CD4-positive, alpha-beta T cell treated with Interferon gamma for 1 hour (primary cell): ENCODE results near the gene RBM47.
"Not testable (repeated sequence)": the region's sequence is repeated elsewhere in the genome, so short reads cannot be mapped to it uniquely, and the experiment has no call there.

Experiments
- DNase-seq: peaks from one replicate; pipeline ENCODE4 v3.0.0-alpha.2; 2020

The RBM47 gene

DNA sequence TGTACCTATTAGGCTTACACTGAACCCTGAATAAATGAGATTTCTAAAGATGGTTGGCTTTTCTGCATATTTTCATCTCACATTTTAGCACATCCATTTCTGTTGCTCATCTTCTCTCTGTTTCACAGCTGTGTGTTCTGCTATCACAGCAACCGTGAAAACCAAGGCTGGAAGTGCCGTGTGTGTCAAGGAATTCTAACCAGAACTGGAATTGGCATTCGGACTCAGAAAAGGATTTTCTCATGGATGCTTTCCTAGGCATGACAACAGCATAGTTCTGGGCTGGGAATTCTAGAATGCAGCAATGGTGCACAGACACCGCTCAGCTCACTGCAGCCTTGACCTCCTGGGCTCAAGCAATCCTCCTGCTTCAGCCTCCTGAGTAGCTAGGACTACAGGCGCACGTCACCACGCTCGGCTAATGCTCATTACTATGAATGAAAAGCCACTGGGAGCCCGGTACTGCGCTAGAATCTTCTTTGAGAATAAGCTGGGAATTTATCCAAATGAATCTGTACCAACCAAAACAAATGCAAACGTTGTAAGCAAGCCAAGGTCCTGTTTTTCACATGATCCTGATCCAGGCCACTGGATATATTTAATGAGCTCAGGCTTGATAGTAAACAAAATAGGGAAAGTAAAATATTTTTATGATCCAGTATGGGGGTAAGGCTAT is 105.2 kb downstream of the RBM47 start:
- DNase-seq = no peak

DNA sequence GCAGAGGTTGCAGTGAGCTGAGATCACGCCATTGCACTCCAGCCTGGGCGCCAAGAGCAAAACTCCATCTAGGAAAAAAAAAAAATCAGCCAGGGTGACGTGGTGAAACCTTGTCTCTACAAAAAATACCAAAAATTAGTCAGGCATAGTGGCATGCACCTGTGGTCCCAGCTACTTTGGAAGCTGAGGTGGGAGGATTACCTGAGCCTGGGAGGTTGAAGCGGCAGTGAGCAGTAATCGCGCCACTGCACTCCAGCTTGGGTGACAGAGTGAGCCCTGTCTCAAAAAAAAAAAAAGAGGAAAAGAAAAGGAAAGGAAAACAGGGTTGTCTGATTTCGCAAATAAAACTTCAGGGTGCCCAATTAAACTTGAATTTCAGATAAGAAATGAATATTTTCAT is 106.1 kb downstream of the RBM47 start:
- DNase-seq = no peak

DNA sequence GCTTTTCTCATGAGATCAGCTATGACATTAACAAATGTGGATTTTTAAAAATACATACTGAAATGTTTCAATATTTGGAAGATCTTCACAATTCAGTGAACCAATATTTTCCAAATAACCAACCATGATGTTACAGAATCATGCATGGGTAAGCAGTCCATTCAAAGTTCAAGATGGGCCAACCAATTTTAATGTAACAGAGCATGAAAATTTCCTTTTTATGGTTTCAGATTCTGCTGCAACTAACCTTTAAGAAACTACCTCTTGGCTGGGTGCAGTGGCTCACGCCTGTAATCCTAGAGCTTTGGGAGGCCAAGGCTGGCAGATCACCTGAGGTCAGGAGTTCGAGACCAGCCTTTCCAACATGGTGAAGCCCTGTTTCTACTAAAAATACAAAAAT is 107.7 kb downstream of the RBM47 start:
- DNase-seq = no peak

DNA sequence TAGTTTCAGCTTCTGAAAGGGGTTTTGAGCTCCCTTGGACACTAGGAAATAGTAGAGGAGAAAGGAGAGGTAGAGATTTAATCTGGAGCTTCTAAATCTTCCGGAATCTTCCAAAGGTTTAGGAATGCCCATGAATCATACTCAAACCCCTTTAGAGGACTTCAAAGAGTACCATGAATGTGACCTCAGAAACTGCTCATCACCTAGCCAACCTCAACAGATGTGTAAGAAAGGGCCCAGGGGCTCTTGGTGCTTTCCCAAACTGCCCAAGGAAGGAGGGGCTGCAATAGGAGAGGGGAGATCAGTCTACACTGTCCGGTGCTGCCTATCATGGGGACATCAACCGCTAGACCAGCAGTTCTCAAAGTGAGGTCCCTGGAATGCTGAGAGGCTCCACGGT is 109.1 kb downstream of the RBM47 start:
- DNase-seq = no peak

DNA sequence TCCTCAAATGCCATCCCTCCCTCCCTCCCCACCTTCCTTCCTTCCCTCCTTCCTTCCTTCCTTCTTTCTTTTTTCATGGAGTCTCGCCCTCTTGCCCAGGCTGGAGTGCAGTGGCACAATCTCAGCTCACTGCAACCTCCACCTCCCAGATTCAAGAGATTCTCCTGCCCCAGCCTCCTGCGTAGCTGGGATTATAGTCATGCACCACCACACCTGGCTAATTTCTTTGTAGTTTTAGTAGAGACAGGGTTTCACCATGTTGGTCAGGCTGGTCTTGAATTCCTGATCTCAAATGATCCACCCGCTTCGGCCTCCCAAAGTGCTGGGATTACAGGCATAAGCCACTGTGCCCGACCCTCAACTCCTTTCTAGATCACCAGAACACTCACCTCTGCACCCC is 112.6 kb downstream of the RBM47 start:
- DNase-seq = not testable (repeated sequence)

DNA sequence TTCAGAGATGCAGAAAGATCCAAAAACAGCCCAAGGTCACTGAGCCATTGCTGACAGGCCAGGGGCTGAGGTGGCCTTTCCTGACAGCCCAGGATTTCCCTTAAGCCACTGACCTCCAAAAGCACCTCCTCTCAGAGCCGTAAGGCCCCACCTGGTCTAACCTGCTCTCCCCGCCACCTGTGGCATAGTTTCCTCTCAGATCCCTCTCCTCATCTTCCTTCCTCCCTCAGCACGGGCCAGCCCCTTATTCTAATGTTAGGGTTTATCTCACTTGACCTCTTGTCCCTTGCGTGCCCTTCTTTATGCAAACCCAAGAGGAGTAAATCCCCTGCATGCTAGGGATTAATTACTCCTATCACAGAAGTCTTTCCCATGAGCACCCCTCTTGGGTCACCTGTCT is 113.0 kb downstream of the RBM47 start:
- DNase-seq = no peak

DNA sequence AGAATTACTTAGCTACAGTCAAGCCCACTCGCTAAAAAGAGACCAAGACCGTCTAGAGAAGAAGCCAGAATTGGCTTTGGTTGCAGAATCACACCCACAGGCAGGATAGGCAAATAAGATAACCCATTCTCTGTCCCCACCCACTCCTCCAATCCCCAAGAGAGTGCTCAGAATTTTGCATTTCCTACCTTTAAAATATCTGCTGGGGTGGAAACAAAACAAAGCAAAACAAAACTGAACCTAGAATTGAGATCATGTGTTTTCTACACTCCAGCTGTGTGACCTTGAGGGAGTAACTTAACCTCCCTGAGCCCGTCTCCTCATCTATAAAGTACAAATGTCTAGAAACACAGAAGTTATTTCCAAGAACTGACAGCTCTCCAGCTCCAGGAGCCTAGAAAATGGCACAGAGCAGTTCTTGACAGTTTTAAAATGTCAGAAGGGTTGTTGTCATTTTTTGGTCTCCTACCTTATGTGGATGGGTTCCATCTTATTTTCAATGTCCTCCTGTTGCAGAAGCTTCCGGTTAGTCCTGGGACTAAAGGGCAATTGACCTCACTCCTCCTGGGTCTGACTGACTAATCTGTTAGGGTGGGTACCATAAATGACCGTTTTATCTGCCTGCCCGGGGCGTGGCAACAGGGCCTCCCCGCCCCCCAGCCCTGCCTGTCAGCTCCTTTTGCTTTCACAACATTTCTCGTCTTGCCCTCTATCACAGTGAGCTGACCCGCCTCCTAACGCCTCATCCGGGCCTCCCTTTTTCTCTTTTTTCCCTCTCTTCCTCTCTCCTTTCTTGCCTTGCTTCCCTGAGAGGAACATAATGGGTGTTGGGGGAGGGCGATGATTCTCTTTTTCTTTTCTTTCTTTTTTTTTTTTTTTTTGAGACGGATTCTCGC is 114.0 kb downstream of the RBM47 start:
- DNase-seq = peak; percentile 19

DNA sequence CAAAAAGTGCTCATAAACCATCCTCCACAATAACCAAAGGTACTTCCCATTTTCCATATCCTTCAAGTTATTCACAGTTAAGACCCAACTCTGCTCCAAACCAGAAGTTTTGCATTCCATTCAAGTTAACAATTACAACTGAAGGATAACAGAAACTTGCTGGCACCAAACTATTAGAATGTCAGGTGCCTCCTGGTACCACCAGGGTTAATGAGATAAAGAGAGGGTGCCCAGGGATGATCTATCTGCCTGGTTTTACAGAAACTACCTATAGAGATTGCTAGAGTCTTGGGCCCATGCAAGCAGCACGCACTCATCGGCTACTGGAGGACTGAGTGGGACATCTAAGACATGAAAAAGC is 114.6 kb downstream of the RBM47 start:
- DNase-seq = no peak

DNA sequence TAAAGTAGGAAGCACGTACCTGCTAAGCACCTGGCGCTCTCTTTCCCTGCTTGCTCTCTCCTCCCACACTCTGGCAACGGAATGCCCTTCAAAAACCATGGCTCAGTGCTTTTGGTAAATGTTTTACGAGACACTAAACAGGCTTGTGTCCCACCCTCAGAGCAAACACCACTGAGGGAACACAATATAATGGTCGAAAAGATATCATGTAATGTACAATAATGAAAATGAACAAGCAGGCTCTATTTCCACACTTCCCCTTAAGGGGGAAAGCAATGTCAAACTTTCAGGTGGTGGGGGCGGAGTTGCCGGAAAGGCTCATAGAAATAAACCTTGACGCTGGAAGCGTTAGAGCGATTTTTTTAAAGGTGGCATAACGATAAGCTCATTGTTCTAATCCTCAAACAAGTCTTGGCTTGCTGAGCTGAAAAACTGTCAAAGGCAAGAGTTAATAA is 115.1 kb downstream of the RBM47 start:
- no peak for DNase-seq

DNA sequence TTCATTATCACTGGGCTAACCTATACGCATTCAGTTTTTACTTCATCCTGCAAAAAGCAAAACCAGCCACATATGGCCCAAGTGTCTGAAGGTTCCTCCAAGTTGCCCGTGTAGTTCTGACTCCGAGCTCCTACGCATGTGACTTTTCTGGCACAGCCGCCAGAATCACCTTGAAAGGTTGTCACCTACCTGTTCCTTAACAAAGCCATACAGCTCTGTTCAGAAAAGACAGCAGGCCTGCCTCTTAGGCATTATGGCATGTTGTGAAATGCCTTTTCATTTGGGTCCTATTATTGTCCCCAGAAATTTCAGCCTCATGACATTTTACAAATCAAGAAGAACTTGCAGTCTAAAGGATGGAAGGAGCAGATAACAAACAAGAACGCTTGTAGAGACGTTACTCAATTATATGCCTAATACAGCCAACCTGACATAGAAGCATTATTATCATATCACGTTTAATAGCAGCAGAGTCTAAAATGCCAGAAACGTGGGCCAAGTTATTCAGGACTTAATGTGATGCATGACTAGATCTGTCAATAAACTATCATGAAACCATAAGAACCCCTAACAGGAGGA is 118.5 kb downstream of the RBM47 start:
- no peak for DNase-seq

DNA sequence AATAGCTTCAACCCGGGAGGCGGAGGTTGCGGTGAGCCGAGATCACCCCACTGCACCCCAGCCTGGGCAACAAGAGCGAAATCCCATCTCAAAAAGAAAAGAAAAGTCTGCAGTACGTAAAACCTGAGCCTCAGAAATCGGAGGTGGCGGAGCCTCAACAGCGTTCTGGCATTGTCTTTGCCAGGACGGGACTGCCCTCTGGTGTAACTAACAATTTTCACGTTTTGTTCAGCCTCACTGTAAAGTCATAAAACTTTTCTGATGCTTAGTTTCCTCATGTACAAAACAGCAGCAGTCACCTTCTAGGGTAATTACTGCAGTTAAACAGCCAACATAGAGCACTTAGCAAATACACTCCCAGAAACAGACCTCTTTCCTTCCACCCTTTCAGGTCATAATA is 121.7 kb downstream of the RBM47 start:
- DNase-seq = no peak

DNA sequence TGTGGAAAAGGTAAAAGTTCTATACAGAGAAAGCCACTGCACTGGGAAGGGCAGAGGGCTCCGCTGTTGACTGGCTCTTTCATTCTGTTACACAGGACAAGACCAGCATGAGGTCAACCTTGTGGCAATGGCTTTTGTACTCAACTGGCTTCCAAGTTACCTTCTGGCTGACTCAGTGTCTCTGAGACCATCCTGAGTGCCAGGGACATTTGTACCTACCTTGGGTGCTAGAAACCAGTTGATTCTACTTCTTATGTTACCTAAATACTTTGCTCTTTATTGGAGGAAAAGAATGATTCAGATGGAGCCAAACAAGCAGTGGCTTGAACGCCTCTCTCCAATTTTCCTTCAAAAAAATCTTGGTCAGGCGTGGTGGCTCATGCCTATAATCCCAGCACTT is 123.2 kb downstream of the RBM47 start:
- DNase-seq = no peak

DNA sequence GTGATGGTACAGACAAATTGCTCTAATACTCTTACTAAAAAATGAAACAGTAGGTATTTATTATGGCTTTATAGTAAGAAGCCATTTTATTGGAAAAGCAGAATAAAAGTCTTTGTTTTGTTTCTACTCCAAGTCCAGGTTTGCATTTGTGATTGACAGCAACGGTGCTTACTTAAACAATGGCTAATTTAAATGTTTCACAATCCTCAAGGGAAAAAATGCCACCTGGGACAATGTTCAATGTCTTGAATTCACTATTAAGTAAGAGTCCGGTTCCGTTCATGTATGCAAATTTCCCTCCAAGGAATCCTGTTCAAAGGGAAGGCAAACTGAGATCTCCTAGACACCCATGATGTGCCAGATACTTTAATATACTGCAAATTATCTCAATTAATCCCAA is 123.6 kb downstream of the RBM47 start:
- no peak for DNase-seq

DNA sequence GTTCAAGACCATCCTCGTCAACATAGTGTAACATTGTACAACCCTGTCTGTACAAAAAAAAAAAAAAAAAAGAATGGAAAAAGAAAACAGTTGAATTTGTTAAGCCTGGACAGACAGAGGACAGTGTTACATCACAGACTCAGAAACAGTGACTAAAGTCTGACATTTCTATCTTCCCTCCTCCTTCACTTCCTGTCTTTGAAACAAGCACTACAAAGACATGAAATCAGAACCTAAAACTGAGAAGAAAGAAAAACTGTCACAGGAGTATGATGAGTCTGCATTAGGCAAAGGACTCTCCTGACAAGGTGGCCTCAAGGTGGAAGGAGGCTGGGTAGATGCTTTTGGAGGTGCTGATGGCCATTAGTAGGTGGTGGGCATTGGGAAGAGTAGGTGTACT is 126.7 kb downstream of the RBM47 start:
- no peak for DNase-seq

DNA sequence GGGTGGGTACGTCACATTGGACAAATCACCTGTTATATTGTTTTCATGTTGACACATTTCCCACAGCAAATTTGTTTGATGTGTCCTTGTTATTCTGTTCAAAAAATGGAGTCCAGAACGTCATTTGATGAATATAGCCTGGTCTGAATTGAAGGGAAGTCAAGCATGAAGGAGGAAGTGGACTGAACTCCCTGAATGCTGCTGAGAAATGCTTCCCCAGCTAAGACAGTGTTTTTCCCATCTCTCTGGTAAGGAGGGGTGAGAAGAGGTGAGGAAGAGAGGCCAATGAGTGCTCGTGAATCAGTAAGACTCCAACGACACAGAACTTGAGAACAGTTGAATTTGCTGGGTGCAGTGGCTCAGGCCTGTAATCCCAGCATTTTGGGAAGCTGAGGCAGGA is 127.4 kb downstream of the RBM47 start:
- no peak for DNase-seq

DNA sequence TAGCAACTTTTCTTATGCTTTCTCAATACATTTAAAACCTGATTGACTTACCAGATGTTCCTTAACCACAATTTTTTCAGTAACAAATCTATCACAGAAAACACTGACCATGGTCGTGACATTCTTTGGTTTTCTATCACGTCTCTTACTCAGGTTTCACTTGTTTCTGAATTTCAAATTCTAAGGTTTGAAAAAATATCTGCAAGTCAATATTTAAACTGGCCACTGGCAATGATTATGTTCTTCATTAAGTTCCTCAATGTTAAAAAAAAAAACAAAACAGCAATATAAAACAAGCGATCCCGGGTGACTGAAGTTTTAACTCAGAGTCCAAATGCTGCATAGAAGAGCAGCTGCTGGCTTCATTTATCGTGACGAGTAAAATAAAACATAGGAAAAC is 128.9 kb downstream of the RBM47 start:
- DNase-seq = no peak

DNA sequence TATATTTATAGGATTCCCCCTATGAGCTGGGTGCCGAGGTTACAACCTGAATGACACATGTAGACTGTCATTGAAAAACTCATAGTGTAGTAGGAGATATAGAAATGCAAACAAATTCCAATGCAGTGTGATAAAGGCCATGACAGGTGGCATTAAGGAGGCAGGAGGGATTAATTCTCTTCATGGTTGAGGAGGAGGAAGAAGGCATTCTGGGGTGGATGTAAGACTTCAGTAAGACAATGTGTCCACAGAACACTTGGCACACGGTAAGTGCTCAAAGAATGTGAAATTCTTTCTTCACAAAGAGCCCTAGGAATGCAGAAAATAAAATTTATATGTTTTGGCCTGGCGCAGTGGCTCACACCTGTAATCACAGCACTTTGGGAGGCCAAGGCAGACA is 136.5 kb downstream of the RBM47 start:
- DNase-seq = no peak

DNA sequence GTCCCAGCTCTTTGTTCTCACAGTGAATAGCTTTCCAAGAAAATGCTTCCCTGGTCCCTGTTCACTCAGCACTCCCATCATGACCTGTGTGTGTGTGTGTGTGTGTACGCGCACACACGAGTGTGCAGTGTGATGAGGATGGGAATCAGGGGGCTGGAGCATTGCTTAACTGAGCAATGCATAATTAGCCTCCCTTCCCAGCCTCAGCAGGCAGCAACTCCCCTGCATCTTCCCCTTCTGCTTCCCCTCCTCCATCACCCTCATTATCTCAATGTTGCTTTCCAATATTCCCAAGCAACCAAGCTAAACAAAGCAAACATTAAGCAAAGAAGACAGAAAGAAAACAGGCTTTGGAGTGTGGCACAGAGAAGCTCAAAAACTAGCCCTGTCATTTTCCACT is 137.0 kb downstream of the RBM47 start:
- DNase-seq = no peak

DNA sequence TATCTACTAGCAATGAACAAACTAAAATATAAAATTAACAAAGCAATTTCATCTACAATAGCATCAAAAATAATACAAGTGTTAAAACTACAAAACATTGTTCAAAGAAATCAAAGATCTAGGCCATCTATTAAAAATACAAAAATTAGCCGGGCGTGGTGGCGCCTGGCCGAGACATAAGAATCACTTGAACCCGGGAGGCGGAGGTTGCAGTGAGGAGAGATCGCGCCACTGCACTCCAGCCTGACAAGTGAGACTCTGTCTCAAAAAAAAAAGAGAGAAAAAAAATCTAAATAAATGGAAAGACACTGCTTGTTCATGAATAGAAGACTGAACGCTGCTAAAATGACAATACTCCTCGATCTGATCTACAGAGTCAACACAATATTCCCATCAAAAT is 139.2 kb downstream of the RBM47 start:
- DNase-seq = no peak

DNA sequence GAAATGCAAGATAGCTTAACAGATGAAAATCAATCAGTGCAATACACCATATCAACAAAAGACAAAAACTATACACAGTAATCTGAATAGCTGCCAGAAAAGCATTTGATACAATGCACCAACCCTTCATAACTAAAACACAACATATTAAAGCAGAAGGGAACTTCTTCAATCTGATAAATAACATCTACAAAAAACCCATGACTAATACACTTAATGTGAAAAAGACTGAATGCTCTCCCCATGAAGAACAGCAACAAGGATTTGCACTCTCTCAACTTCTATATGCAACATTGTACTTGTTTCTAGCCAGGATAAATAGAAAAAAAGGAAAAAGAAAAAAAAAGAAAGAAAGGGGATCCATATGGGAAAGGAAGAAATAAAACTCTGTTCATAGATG is 139.7 kb downstream of the RBM47 start:
- DNase-seq = no peak

DNA sequence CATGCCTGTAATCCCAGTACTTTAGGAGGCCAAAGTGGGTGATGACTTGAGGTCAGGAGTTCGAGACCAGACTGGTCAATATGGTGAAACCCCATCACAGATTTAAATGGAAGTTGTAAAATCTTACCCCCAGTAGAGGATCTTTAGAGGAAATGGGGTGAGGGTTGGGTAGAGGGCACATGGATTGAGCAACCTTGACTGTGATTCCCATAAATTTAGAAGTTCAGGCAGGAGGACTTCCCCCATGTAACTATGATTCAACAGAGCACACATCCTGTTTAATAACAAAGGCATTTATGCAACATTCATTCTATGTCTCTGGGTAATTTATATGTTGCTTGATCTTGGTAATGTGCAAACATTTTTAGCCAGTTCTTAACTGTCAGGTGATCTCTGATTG is 143.1 kb downstream of the RBM47 start:
- peak; percentile 58 for DNase-seq

DNA sequence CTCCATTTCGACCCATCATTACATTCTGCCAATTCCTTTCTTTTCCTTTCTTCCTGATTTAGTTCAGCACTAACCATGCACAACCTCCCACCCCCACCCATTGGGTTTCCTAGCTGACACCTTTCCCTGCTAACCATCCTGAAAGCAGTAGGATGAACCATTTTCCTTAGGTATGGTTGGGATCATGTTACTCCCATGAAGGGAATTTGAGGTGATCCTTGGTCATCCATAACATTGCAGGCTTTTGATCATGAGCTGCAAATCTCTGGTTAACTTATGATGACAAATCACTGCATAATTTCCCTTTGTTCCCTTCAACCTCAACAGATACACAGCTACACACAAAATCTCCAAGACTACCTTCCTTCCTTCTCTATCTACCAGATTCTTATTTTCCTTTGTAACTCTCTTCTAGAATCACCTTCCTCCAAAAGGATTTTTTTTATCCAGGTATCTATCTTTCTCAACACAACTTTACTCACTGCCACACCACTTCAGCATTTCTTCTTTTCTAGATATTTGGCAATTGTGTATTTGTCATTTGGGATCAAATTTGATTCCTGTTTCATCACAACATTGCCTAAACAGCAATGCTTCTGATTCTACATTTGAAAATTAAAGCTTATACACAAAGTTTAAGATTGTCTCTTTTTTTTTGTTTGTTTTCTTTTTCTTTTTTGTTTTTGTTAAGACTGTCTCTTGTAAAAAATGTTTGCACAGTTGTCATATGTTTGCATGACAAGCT is 145.1 kb downstream of the RBM47 start:
- DNase-seq = no peak

DNA sequence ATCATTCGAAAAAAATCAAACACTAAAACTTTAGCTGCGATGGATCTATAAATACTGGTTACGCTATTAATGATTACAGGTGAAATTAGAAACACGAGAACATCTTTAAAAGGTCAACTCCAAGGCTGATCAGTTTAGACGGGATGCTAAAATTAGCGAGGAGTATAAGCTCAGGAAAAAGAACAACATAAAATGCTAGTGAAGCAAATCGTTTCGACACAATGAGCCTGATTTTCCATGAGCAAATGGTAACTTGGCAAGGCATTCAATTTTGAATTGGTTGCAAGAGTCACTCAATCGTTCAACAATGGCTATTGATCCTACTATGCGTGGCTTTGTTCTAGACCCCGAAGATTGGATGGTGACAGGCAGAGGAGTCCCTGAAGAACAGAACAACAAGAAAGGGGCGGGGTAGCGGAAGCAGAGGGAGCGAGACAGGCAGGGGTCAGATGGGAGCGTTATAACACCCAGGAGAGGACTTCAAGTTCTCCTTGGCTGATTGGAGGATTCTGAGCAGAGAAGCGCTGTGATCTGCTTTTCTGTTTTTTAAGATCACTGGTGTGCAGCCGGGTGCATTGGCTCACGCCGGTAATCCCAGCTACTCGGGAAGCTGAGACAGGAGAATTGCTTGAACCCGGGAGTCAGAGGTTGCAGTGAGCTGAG is 146.5 kb downstream of the RBM47 start:
- DNase-seq = no peak
